ENCODE measurements around the gene SLITRK1.

SLITRK1 gene

DNA sequence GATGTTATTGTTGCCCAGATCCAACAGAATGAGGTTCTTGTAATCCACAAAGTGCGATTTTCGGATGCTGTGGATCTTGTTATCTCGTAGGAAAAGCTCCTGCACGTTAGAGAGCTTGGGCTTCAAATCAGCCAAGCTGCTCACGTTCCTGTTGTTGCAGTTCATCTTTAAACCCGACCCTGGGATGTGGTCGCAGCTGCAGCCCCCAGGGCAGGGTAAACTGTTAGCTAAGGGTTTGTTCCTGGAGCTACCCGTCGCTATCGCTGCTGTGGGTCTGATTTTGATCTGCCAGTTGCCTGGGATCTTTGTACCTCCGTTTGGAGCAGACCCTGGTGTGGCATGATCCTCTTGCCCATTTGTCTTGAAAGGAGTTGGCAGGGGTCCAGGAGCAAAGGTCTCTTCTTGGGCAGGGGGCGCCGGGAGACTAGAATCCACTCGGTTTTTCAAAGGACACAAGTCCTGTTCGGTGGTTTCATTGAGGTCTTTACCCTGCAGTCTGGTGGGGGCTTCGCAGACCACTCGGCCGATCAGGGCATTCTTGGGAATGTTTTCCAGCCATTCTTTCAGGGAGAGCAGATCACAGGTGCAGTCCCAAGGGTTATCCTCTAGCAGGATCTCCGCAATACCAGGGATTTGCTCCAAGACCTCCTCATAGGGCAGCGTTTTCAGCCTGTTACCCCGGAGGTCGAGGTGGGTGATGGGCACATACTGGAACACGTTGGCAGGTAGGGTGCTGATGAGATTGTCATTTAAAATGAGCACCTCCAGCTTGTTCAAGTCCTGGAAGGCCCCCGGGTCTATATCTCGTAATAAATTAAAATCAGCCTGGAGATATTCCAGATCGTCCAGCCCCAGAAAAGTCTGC, 1.8 kb downstream of the SLITRK1 start:
- Histone ChIP-seq H3K9me3 (ENCODE audit: severe bottlenecking) (no peaks in the 10 kb centered on the region), H3K27ac (ENCODE audit: poor library complexity, severe bottlenecking) (no peak overlapping the region), H3K4me3 (ENCODE audit: severe bottlenecking) (no peak overlapping the region), H3K36me3 (ENCODE audit: low read depth) (no peaks in the 10 kb centered on the region), H3K27me3 (ENCODE audit: insufficient read depth, poor library complexity, severe bottlenecking) (peaks cover 41% of the 10 kb centered on the region), H3K4me1 (ENCODE audit: insufficient read depth, poor library complexity, severe bottlenecking) (no peaks in the 10 kb centered on the region)
- TF ChIP-seq, protein P1, sequence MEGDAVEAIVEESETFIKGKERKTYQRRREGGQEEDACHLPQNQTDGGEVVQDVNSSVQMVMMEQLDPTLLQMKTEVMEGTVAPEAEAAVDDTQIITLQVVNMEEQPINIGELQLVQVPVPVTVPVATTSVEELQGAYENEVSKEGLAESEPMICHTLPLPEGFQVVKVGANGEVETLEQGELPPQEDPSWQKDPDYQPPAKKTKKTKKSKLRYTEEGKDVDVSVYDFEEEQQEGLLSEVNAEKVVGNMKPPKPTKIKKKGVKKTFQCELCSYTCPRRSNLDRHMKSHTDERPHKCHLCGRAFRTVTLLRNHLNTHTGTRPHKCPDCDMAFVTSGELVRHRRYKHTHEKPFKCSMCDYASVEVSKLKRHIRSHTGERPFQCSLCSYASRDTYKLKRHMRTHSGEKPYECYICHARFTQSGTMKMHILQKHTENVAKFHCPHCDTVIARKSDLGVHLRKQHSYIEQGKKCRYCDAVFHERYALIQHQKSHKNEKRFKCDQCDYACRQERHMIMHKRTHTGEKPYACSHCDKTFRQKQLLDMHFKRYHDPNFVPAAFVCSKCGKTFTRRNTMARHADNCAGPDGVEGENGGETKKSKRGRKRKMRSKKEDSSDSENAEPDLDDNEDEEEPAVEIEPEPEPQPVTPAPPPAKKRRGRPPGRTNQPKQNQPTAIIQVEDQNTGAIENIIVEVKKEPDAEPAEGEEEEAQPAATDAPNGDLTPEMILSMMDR (IDR thresholded peaks at IDR 0.05; ENCODE audit: poor library complexity, severe bottlenecking): no peak
- no peak for DNase-seq (ENCODE audit: low spot score)
- ATAC-seq (ENCODE audit: low read depth): no peak

DNA sequence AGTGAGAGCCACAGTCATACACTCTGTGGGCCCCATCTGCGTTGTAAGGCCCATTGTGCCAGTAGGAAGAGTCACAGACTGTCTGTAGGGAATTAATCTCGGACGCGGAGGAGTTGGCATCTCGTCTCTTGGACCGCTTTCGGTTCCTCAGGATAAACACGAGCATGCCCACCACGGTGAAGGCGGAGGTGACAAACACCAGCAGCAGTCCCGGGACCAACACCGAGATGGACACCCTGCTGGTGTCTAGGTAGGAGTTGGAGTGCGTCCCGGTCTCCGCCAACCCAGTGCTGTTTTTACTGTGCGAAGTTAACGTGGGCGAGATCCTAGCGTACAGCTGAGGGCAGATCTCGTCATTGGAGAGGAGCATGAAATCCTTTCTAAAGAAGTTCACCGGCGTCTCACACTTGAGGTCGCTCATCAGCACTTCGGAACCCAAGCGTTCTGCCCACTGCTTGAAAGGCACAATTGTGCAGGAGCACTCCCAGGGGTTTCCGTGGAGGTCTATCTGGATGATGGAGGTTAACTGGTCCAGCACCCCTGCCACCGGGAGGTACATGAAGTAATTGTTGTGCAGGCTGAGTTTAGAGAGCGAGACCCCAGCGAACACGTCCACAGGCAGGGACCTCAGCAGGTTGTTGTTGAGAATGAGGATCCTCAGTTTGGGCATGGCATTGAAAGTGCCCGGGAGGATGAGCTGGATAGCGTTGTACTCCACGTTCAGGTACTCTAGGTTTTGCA, 2.7 kb downstream of the SLITRK1 start:
- Histone ChIP-seq H3K27me3 (ENCODE audit: insufficient read depth, poor library complexity, severe bottlenecking) (peaks cover 41% of the 10 kb centered on the region), H3K4me1 (ENCODE audit: insufficient read depth, poor library complexity, severe bottlenecking) (no peaks in the 10 kb centered on the region), H3K4me3 (ENCODE audit: severe bottlenecking) (no peak overlapping the region), H3K36me3 (ENCODE audit: low read depth) (no peaks in the 10 kb centered on the region), H3K27ac (ENCODE audit: poor library complexity, severe bottlenecking) (no peak overlapping the region), H3K9me3 (ENCODE audit: severe bottlenecking) (no peaks in the 10 kb centered on the region)
- TF ChIP-seq, protein P1 (IDR thresholded peaks at IDR 0.05; ENCODE audit: poor library complexity, severe bottlenecking): no peak
- ATAC-seq (ENCODE audit: low read depth) (0 out of 3 replicates have a peak, but pooled peaks have one; percentile 19), DNase-seq (ENCODE audit: low spot score) (no peak)

DNA sequence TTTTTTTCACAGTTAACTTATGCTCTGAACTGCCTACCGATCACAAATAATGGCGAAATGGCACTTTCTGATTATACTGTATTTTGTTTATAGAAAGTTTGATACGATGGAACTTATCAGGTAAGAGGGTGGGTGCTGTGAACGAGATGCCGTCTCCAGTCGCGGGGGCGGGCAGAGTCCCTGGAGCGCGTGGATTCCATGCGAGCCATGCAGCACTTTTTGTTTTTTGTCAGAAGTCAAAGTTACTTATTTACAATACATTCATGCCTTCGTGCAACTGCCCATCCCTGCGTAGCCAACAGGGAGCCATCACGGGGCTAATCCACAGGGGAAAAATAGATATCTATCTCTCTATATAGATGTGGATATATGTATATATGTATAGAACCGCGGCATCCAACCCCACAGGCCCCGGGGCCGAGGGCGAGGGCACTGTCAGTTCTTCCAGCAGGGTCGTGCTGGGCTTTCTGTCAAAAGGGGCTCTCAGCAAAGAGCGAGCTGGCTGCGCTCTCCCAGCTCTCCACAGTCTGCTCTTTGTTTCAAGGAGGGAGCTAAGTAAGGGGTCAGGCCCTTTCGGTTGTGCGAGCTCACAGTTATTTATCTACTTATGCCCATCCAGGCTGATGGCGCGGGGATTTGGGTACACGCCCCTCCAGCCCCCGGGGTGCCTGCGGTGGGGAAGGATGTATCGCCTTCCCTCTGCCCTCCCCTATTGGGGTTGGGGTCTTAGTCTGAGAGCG, 3.4 kb downstream of the SLITRK1 start:
- Histone ChIP-seq H3K36me3 (ENCODE audit: low read depth) (no peaks in the 10 kb centered on the region), H3K4me1 (ENCODE audit: insufficient read depth, poor library complexity, severe bottlenecking) (no peaks in the 10 kb centered on the region), H3K9me3 (ENCODE audit: severe bottlenecking) (no peaks in the 10 kb centered on the region), H3K27ac (ENCODE audit: poor library complexity, severe bottlenecking) (no peak overlapping the region), H3K4me3 (ENCODE audit: severe bottlenecking) (no peak overlapping the region), H3K27me3 (ENCODE audit: insufficient read depth, poor library complexity, severe bottlenecking) (peaks cover 41% of the 10 kb centered on the region)
- DNase-seq (ENCODE audit: low spot score): no peak
- no peak for ATAC-seq (ENCODE audit: low read depth)
- TF ChIP-seq, protein P1 (IDR thresholded peaks at IDR 0.05; ENCODE audit: poor library complexity, severe bottlenecking): no peak

DNA sequence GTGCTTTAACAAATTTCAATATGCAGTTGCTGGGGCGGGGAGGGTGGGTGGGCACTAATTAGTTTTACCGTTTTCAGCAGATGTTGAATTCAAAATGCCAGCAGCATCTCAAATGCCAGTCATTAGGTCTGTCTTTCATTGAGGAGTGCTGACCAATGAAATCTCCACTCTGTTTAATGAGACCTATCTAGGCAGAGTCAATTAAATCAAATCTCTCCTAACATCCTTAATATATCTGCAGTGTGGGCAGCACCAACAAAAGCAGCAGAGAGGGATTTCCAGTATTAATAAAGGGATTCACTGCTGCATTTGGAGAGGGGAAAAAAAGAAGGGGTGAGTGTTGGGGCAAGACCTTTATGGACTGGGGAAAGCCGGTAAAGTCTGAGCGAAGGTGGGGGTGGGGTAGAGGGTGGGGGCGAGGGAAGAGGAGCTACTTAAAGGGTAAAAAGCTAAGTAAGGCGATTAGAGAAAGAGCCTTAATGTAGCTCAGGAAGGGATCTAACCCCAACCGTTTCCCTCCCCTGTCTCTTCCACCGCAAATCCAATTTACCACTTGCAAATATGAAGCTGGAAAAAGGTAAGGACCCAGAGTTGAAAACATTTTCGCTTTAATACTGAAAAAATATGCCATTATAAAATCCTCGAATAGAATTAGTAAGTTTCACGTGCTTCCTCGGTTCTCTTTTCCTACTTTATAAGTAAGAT, 4.5 kb downstream of the SLITRK1 start:
- DNase-seq (ENCODE audit: low spot score) (no peak), ATAC-seq (ENCODE audit: low read depth) (no peak)
- Histone ChIP-seq H3K9me3 (ENCODE audit: severe bottlenecking) (no peaks in the 10 kb centered on the region), H3K27ac (ENCODE audit: poor library complexity, severe bottlenecking) (no peak overlapping the region), H3K4me1 (ENCODE audit: insufficient read depth, poor library complexity, severe bottlenecking) (no peaks in the 10 kb centered on the region), H3K4me3 (ENCODE audit: severe bottlenecking) (no peak overlapping the region), H3K27me3 (ENCODE audit: insufficient read depth, poor library complexity, severe bottlenecking) (peaks cover 36% of the 10 kb centered on the region), H3K36me3 (ENCODE audit: low read depth) (no peaks in the 10 kb centered on the region)
- TF ChIP-seq, protein P1 (IDR thresholded peaks at IDR 0.05; ENCODE audit: poor library complexity, severe bottlenecking): no peak
